ENCODE results near the gene WDR70. TPM values are rescaled to one million over a fixed set of nuclear protein-coding genes. Genes with fewer than 3 reads are reported as not detected.

WDR70 gene
- total and polyA plus RNA-seq, 2 of the 8 experiments (the other 6 are each of a cell fraction or from before 2014, with no cell fraction given) = 10.6 to 37.4 TPM

GRCh38 chr5:37715992-37716391, 336.9 kb downstream of the WDR70 start:
- H3K4me1 ChIP-seq (replicated peaks in 1 of 4; ENCODE audit: control insufficient read depth in 3 of 4, insufficient read depth in 4 of 4, low read length in 3 of 4) = peaks cover 0 to under 1% (median 0%) of the 10 kb centered on the region in 4 experiments; a peak in 2 of 7 replicates
- no peak overlapping the region for H3K14ac ChIP-seq (ENCODE audit: insufficient read length)
- FAIRE-seq (no peak), DNase-seq (ENCODE audit: low read depth in 1 of 2, low spot score in 2 of 2) (no peak)
- POLR2A ChIA-PET (ENCODE audit: partially characterized antibody) = no interaction called here
- H3K9me3 ChIP-seq (ENCODE audit: insufficient read depth in 2 of 2, low read depth in 1 of 2, low read length in 1 of 2) = no peaks in the 10 kb centered on the region
- no peaks in the 10 kb centered on the region for H3K27me3 ChIP-seq (replicated peaks in 1 of 4; ENCODE audit: control insufficient read depth in 3 of 4, extremely low read depth in 1 of 4, insufficient read depth in 3 of 4, low read length in 3 of 4)
- H3K27ac ChIP-seq (ENCODE audit: low read depth, low read length) = no peak overlapping the region
- no peak for TF ChIP-seq SAP30 (IDR thresholded peaks at IDR 0.05; ENCODE audit: insufficient read depth, insufficient replicate concordance, low read length)
- TF ChIP-seq TAF1 (IDR thresholded peaks at IDR 0.05; ENCODE audit: low read depth, low read length) = no peak
- no peak for TF ChIP-seq CHD1 (IDR thresholded peaks at IDR 0.05; ENCODE audit: low read depth, low read length)
- no peak for TF ChIP-seq SP2 (IDR thresholded peaks at IDR 0.05; ENCODE audit: low read length)
- TF ChIP-seq MAFK (IDR thresholded peaks at IDR 0.05; ENCODE audit: low read depth, low read length) = no peak
- no peak overlapping the region for H2AK5ac ChIP-seq (ENCODE audit: low read depth, low read length)
- H3K23me2 ChIP-seq (ENCODE audit: low read depth, low read length) = no peaks in the 10 kb centered on the region
- no peaks in the 10 kb centered on the region for H4K20me1 ChIP-seq (replicated peaks in 1 of 2; ENCODE audit: control insufficient read depth in 1 of 2, insufficient read depth in 2 of 2, low read length in 2 of 2)
- no peak overlapping the region for H4K5ac ChIP-seq (ENCODE audit: insufficient read length, low read depth, low read length)
- no peak overlapping the region for H2BK5ac ChIP-seq (ENCODE audit: low read depth, low read length)
- H2BK120ac ChIP-seq (replicated peaks; ENCODE audit: low read depth, low read length) = no peak overlapping the region
- no peaks in the 10 kb centered on the region for H3K79me2 ChIP-seq (ENCODE audit: control insufficient read depth in 1 of 2, insufficient read depth in 2 of 2, low read length in 2 of 2)
- H4K91ac ChIP-seq (replicated peaks; ENCODE audit: insufficient read length, low read length) = no peak overlapping the region
- no peak overlapping the region for H2BK12ac ChIP-seq (ENCODE audit: low read depth, low read length)
- no peak overlapping the region for H3K56ac ChIP-seq (replicated peaks; ENCODE audit: insufficient read length, low read depth, low read length)
- WGBS, 2 experiments (ENCODE audit: extremely low coverage in 1 of 2, insufficient coverage in 1 of 2, insufficient read length in 1 of 2, insufficient replicate concordance in 2 of 2, low coverage in 1 of 2, low lambda C conversion rate in 2 of 2, missing lambda C conversion rate in 1 of 2) = 91% methylated on average over 5 of the region's 5 CpGs; no CpG with 5 or more reads in 1 of the 2 experiments
- H2BK15ac ChIP-seq (ENCODE audit: low read length) = no peak overlapping the region
- CTCF ChIA-PET (ENCODE audit: partially characterized antibody) = interaction anchor here (0.6 to 2.0 kb wide), 4 partner anchors 9 to 520 kb away, joined by 3 to 6 read pairs (median 3); no protein-coding TSS in a partner anchor
- H3K4me2 ChIP-seq (ENCODE audit: insufficient read depth in 1 of 2, low read depth in 2 of 2, low read length in 2 of 2) = no peak overlapping the region
- H3K79me1 ChIP-seq (ENCODE audit: low read depth, low read length) = no peaks in the 10 kb centered on the region
- no peak overlapping the region for H3K9ac ChIP-seq (replicated peaks in 1 of 4; ENCODE audit: extremely low read depth in 1 of 4, low read depth in 3 of 4, low read length in 3 of 4)
- H3K4me3 ChIP-seq (ENCODE audit: extremely low read depth in 1 of 4, insufficient read depth in 2 of 4, low read depth in 3 of 4, low read length in 4 of 4) = no peak overlapping the region
- no peak overlapping the region for H3K4ac ChIP-seq (replicated peaks; ENCODE audit: insufficient read length, low read depth, low read length)
- H3K23ac ChIP-seq (ENCODE audit: insufficient read length) = no peak overlapping the region
- H2BK20ac ChIP-seq (ENCODE audit: low read length) = no peak overlapping the region
- H3K36me3 ChIP-seq (ENCODE audit: control insufficient read depth in 2 of 4, insufficient read depth in 4 of 4, low read length in 3 of 4) = no peaks in the 10 kb centered on the region
- no peak overlapping the region for H2AFZ ChIP-seq (ENCODE audit: low read length)
- H3K18ac ChIP-seq (ENCODE audit: extremely low read depth, low read length) = no peak overlapping the region
- H4K8ac ChIP-seq (ENCODE audit: extremely low read depth, insufficient read depth, low read length) = no peak overlapping the region
